ENCODE data around the gene ADRA1B.

Gene ADRA1B

DNA sequence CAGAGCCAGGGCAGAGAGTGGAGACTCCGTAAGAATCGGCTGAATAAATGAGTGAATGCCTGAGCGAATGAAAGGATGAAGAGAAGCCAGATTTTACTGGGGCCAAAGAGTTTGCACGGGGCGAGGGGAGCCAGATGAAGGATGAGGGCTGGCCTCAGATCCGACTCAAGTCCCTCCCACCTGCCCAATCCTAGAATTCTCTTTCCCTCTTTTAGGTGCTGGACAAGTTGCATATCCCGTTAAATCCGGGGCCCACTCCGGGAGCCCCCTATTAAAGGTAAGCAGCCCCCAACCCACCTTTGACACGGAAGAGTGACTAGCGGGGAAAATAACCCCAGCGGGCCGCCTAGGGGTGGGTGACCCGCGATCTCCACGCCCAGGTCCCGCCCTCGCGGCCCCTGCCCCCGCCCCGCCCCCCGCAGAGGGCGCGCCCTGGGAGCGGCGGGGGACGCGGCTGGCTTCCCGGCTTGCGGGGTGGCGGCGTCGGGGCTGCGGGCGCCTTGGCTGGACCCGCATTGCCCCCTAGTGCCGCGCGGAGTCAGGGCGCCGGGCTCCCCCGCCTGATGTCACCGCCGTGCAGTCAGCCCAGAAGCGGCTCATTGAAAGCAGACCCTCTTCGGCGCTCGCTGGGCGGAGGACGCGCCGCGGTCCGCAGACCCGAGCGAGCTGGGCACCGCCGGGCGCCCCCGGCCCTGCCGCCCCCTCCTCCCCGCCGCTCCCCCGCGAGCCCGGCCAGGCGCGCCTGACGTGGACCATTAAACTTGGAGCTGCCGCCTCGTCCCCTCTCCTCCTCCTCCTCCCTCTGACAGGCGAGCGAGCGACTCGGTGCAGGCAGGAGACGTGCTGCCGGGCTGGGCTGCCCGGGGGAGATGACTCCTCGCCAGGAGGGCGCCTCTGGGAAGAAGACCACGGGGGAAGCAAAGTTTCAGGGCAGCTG lies at the start of gene ADRA1B:
ADRA1B (plus strand) TSS at position 579 of the 937 bp plus-strand sequence. CDS start 424 bp downstream, outside the sequence.
- no peak for DNase-seq

DNA sequence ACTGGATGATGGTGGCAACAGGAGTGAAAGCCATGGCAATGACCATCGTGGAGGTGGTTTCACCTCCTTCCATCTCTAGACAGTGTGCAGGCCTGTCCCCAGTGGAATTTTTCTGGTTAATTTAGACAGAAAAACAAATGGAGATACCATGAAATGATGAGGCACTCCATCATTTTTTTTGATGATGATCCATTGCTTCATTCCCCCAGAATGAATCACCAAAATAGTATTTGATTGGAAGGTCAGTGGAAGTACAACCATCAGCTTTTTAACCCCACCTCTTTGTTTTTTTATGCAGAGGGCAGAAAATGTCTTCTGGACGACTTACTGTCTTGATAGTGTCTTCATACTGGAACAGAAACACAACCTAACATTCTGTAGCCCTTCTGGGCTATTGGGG lies 42.6 kb upstream of the ADRA1B start:
- DNase-seq, result no peak

DNA sequence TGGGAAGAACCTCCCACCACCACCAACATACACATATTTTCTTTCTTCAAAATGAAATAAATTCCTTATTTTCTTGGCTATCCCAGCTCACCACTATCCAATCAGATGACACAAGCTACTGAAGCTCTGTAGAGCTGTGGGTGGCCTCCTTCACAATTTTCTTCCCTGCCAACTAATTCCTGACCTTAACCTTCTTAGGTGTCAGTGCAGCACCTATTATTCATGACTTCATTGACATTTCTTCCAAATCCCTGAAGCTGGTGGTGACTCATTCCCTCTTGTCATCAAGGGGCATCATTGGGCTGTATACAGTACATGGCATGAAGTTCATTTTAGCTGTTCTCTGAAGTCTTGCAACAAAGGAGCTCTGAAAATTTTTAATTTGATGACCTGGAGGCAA lies 42.0 kb upstream of the ADRA1B start:
- no peak for DNase-seq

DNA sequence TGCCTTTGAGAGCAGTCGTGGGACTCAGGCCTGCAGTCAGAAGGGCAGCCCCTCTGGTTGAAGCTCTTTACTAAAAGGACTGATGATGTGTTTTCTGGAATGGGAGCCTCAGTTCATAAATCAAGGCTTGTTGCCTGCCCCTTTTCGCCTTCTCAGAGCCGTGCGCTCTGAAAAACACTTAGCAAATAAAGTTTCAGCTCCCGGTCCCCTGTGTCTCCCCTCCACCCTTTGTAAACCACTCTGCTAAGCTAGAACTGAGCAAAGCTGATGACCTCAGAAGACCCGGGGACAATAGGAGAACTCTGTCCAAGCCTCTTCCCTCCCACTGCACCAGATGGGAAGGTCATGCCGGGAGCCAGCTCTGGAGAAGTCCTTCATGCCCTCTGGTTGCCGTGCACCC lies 39.3 kb upstream of the ADRA1B start:
- no peak for DNase-seq

DNA sequence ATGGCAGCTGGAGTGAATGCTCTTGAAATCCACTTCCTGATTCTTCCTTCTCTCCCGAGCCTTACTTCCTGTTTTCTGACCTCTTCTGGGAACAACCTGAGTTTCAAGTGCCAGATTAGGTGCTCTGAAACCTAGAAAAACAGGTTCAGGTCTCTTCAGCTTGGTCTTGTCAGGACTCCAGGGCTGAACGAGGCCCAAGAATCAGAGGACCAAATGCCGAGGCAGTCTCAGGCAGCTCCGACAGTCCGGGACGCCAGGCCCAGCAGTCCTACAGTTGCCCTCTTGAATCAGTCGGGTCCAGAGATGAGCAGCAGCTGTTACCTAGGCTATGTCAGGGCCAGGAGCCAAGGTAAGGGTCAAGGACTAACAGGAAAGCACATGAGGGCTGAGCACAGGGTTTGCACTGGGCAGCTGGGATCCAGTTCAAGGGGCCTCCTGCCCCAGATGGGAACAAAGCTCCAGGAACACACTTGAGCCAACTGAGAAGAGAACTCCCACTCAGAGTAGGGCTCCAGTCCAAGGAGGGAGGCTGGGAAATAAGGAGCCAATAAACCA lies 38.3 kb upstream of the ADRA1B start:
- no peak for DNase-seq

DNA sequence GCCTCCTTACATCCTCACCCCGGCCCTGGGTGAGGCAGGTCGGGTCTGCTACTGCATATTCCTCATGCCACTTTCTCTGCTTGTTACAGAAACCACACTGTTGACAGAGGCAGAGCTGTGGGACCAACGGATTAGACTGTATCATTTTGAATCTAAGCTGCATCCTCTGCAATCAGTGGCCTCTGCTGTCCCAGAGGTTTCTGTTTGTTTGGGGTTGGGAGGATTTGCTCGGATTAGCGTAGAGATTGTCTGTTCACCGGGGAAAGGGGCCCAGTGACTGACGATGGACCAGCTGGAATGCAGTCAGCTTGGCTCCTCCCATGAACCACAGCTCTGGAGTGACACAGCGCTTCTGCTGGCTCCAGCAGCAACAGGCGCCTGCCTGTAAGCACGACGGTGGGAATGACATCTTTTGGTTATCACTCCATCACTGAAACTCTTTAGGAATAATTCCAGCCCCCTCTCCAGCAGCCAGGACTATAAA lies 37.3 kb upstream of the ADRA1B start:
- no peak for DNase-seq

DNA sequence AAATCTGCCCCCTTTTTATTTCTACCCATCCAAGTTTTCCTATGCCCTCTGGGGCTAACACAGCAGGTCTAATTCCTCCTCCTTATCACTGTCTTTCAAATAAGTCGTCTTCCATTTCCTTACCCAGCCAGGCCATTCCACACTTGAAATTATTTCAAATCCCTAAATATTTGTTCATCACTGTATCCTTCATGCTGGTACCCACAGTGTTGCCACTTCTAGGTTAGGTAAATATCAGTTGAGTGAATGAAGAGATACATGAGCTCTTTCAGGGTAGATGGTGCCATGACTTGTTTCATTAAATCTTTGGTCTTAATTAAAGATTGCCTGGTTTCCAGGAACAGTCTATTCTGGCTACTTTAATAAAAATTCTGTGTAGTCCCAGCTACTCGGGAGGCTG lies 35.6 kb upstream of the ADRA1B start:
- no peak for DNase-seq

DNA sequence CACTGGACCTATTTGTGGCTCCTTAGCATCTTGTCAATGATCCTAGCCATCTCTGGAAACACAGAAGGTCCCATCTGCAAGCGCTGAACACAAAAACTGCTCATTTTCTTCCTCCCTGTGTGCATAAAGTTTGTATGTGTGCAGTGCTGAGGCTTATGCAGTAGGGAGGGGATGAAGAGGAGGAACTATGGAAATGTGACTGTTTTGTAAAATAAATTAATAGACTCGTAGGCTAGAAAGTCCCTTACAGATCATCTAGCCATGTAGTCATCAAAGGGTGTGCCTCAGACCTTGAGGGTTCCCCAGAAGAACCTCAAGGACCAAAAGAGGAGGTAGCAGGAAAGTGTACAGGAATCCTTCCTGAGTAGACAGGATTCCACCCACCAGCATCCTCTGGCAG lies 34.3 kb upstream of the ADRA1B start:
- no peak for DNase-seq

DNA sequence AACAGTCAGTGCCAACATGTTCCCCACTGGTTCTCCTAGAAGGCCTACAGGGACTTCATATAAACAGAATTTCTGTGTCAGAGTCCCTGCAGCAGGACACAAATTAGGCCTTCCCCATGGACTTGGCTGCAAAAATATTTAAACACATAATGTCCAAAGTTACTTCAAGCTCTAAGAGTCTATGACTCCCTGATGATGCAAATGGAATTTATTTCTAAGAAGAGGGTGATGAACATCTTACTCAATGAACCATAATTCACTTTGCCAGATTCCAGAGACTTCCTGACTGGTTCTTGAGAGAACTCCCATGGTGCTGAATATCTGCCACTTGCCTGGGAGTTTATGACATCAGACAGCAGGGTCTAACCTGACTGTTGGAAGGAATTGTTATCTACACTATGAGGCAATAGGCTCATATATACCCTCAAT lies 32.7 kb upstream of the ADRA1B start:
- DNase-seq, result no peak

DNA sequence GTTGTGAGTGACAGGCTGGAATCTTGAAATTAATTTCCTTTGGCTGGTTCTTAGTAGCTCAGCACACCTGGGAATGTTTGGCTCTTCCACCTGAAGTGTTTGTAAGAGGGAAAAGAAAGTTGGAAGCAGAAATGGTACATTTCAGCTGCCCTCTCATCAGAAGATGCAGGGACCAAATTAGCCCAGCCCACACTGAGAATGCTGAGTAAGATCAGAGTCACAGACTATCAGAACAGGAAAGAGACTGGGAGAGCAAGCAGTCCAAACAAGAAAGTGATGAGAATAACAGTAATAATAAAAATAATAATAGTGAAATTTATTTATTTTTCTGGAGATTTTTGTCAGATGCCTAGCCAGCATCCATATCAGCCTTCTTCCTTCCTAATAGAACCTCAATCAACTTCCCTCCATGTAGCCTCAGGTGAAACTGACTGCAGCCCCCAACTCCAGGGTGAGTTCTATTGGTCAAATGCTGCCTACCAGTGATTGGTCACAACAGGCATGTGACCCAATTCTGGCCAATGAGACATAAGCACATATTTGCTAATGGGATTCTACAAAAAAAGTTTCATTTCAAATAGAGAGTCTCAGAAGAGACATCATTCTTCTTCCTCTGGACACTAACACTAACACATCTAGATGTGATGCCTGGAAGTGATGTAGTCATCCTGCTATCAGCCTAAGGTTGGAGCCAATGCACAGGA lies 31.2 kb upstream of the ADRA1B start:
- no peak for DNase-seq

DNA sequence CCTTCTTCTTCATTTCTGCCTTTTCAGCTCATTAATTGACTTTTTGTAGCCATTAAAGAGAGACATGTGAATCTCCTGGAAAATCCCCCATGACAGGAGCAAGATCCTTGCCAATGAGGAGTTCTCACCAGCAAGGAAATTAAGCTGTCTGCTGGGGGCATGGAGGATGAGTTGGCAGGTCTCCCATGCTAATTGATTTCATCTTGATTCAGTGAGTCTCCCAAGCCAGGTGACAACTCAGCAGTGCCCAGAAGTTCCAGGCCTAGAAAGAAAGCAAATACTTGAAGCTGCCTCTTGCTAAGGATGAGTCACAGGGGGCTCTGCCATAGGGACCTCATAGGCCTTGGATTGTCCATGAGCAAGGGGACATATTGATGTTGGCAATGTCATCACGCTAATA lies 30.0 kb upstream of the ADRA1B start:
- no peak for DNase-seq

DNA sequence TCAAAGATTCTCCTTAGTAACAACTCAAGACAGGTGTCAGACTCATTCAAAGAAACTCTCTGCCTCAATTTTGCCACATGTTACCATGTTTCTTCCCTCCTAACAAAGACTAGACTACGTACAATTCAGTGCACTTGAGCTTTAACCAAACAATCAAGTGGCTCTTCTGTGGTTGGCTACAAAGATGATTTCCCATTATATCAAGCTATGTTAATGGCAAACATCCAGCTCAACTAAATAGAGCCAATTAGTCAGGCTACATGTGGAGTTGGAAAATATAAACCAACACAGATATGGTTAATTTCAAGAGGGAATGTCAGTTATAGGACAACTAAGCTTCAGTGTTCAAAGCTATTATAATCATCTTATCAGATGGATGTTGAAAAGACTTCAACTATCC lies 29.2 kb upstream of the ADRA1B start:
- DNase-seq, result no peak

DNA sequence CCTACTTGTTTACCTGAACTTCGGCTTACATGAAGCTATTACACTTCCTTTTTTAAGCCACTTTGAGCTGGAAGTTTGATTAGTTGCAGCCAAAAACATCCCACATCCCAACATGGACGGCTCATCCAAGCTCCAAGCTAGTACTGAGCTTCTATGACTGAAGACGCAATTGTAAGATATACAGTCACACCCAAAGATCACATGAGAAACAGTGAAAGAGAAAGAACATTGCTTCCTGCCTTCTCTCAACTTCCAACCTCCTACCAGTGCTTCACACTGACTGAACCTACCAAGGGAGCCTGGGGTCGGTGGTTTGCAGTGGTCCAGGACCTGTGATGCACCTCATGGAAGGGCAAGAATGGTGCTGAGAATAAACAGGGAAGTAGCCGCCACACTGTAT lies 27.4 kb upstream of the ADRA1B start:
- DNase-seq, result no peak

DNA sequence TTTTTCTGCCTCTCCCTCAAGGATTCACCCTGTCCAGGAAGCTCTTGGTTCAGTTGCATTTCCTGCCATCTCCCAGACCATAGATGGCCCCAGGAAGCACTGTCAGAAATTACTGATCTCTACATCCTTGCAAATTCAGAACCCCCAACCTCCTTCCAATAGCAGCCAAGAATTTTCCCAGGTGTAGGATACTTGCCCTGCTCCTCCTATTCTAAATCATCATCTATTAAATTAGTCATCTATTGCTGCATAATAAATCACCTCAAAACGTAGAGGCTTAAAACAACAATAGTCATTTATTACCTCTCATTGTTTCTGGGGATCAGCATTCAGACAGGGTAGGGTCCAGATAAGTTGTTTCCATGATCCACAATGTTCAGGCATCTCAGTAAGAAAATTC lies 26.1 kb upstream of the ADRA1B start:
- no peak for DNase-seq

DNA sequence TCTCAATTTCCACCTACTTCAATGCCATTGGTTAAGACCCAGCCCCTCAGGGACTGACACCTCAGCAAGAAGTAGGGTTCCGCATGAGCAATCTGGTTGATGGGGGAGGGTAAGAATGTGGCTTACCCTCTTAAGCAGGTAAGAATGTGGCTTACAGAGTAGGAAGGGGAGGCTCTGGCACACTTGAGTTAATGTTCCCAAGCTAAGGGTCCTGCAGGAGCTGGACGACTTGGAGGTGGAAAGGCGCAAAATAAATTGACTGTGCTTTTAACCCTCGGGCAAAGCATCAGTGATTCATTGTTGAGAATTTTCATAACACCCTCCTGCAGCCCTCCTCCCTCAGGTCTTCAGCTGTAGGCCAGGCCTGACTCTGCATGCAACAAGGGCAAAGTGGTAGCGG lies 24.9 kb upstream of the ADRA1B start:
- DNase-seq, result no peak

DNA sequence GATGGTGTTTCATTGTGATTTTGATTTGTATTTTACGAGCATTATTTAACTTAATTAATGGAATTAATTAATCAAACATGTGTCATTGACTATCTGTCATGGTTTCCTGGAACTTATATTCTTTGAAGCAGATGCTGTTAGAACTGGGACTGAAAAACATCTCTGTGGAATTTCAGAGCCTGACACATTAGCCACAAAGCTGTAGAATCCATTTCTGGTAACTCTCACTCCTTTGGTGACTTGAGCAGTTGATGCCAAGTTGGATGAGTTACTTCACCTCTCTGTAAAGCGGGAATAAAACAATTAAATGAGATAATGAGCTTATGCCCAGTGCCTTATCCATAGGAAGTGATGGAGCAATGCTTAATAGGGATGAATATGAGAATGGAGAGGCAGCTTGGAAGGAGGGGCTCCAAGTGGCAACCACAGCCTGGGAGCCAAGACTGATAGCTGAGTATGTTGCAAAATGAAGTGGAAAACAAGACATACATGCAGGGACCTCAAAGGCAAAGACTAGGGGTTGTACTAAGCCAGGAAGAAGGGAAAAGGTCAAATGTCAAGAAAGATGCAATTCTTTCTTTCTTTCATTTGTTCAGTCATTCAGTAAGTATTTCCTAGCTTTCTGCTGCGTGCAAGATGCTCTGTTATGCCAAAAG lies 23.1 kb upstream of the ADRA1B start:
- no peak for DNase-seq

DNA sequence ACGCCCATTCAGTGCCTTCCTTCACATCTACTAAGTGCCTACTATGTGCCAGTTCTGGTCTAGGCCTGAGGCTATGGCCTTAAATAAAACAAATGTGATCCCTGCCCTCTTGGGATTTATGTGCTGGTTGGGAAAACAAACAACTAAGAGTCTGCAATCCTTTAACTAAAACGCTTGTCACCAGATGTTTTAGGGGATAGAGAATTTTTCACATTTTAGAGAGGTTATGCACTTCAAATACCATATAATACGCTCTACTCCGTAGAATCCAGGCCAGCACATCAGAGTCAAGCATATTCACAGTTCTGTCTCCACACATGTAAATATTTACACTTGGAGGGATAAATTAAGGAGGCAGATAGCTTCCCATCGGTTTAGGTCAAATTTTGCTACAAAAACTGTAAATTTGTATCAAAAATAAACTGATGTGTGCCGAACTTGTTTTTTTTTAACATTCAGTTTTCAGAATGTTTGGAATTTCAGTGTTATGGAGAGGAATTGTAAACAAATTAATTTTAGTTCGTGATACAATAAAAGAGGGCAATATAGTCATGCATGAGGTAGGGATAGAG lies 22.0 kb upstream of the ADRA1B start:
- no peak for DNase-seq

DNA sequence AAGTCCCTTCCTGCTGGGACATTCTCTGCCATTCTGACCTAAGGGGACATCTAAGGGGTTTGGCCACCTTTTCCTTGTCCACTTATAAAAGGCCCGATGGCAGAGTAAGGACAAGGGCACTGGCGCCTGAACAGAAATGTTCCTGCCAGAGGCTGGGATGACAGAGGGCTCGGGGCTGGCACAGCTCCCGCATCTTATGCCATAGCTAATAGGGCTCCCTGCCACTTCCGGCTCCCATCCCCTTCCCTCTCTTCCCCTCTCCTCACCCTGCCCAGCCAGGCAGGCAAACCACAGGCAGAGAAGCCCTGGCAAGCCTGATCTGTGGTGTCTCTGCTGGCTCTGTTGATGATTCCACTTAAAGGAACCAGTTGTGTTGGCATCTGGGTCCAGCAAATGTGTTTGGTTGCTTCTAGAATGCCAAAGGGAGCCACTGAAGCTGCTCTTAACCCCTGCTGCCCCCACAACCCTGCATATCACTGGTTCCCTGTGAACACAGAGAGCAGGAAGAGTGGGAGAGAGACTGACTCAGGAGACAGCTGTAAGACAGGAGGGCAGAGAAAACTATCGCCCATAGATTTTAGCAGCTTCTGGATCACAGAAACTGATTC lies 18.4 kb upstream of the ADRA1B start:
- DNase-seq, result no peak

DNA sequence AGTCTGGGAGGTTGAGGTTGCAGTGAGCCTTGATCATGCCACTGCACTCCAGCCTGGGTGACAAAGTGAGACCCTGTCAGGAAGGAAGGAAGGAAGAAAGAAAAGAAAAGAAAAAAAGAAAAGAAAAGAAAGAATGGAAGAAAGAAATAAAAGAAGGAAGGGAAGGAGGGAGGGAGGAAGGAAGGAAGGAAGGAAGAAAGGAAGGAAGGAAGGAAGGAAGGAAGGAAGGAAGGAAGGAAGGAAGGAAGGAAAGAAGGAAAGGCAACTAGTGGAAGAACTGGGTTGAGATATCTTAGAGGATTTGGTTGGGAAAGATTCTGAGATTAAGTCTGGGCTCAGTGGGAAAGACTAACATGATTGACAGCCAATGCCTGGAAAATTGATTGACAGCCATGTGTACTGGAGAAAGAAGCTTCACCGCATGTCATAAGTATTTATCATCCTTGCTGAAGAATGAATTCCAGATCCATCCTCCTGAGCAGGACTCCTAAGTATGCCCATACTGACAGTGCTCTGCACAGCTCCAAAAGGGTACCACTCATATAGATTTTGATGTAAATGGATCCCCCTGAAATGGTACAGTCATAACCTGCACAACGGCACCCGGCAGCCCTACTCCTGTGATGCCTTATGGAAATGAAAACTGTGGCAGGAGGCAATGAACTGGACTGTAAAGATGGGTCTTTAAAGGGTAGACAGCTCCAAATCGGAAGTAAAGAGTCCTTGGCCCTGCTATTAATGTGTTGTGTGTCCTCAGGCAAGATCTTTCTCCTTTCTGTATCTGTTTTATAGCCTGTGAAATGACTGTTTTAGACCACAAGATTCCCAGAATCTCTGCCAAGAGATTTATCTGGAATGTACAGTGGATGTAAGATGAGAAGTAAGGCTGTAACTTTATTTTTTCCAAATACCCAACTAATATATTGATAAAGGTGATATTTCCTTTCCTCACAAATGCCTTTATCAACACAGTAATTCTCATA lies 16.9 kb upstream of the ADRA1B start:
- DNase-seq, result no peak

DNA sequence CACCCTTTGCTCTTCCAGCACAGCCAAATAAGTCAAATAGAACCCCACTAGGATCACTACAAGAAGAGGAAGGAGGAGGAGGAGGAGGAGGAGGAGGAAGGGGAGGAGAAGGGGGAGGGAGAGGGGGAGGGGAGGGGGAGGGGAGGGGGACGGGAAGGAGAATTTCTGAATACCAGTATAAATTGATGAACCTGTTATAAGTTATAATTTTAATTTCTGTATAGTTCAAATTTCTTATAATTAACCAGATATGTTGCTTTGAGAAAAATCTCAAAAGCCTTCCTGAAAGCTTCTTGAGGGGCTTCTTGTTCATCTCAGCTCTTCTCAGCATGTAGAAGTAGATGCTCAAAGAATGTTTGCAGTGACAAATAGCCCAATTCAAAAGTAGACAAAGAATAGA lies 15.0 kb upstream of the ADRA1B start:
- DNase-seq, result no peak

DNA sequence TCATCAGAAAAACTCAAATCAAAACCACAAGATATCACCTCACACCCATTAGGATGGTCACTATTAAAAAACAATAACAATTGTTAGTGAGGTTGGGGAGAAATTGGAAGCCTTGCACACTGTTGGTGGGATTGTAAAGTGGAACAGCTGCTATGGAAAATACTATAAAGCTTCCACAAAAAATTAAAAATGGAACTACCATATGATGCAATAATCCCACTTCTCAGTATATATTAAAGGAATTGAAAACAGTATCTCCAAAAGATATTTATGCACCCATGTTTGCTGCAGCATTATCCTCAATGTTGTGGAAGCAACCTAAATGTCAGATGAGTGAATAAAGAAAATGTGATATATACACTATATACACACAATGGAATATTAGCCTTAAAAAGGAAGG lies 14.5 kb upstream of the ADRA1B start:
- no peak for DNase-seq
